K562 (cell line): ENCODE data around the gene PPIA. TPM values are rescaled to one million over a fixed set of nuclear protein-coding genes. Genes with fewer than 3 reads are reported as not detected.

ENCODE experiments used
- BACH1 ChIP-seq: fragments of 200-800 bp; sonication (Bioruptor generic); IDR thresholded peaks from 2 replicates; pipeline ENCODE4 v1.6.1; 2016; ENCODE audit warnings: missing genetic modification characterization, missing compliant biosample characterization
- E2F6 ChIP-seq, 2 experiments: IDR thresholded peaks; 2 replicates each; pipeline ENCODE4 v1.6.1; 2011; ENCODE audit warnings: borderline replicate concordance in 1 of 2, control low read depth in 1 of 2, low read depth in 1 of 2, low read length in 1 of 2, mild to moderate bottlenecking in 1 of 2, mixed read lengths in 1 of 2, moderate library complexity in 1 of 2; ENCODE audit not compliant: insufficient read depth in 1 of 2, insufficient read length in 1 of 2, poor library complexity in 1 of 2, severe bottlenecking in 1 of 2; ENCODE audit errors: extremely low read depth in 1 of 2
- ERF ChIP-seq: fragments of 450-650 bp; formaldehyde crosslinking; IDR thresholded peaks from 2 replicates; pipeline ENCODE4 v1.4.0; 2020; ENCODE audit warnings: mild to moderate bottlenecking, mixed read lengths
- EZH2 ChIP-seq: IDR thresholded peaks from 2 replicates; pipeline ENCODE4 v1.6.1; 2012; ENCODE audit warnings: low read depth, mild to moderate bottlenecking, inconsistent platforms, low read length, borderline replicate concordance
- FOXJ2 ChIP-seq: fragments of 200-800 bp; sonication (Bioruptor generic); IDR thresholded peaks from 2 replicates; pipeline ENCODE4 v1.6.1; 2016; ENCODE audit warnings: missing genetic modification characterization, missing compliant biosample characterization
- GMEB1 ChIP-seq: fragments of 250-450 bp; sonication (Bioruptor Pico); IDR thresholded peaks from 2 replicates; pipeline ENCODE4 v1.4.0; 2020; ENCODE audit warnings: mild to moderate bottlenecking
- JUN ChIP-seq, 2 experiments: sonication (generic) in 1 of 2; formaldehyde crosslinking in 1 of 2; IDR thresholded peaks; 2 replicates each; pipeline versions ENCODE4 v1.6.1 to v1.8.0; 2012 to 2022; ENCODE audit warnings: borderline replicate concordance in 2 of 2, mild to moderate bottlenecking in 2 of 2, improper control_type of control experiment in 1 of 2, low read depth in 1 of 2, low read length in 1 of 2, missing genetic modification reagents in 1 of 2
- RAD51 ChIP-seq: fragments of 450-650 bp; IDR thresholded peaks from 2 replicates; pipeline ENCODE4 v1.7.1; 2016; ENCODE audit warnings: low read depth, mild to moderate bottlenecking, borderline replicate concordance
- ZBTB7A ChIP-seq: IDR thresholded peaks from 2 replicates; pipeline ENCODE4 v1.6.1; 2011; ENCODE audit warnings: low read depth, mild to moderate bottlenecking, low read length, moderate library complexity, borderline replicate concordance; ENCODE audit not compliant: control insufficient read depth
- ZNF277 ChIP-seq: fragments of 250-450 bp; sonication (Bioruptor Pico); IDR thresholded peaks from 2 replicates; pipeline ENCODE4 v1.8.0; 2022; ENCODE audit warnings: inconsistent platforms, mild to moderate bottlenecking, moderate library complexity, borderline replicate concordance
- ZNF41 ChIP-seq: fragments of 250-450 bp; sonication (Bioruptor Pico); conservative IDR thresholded peaks from 2 replicates; pipeline ENCODE4 v1.4.0; 2020; ENCODE audit warnings: mild to moderate bottlenecking
- ZNF707 ChIP-seq: fragments of 250-450 bp; sonication (Bioruptor Pico); conservative IDR thresholded peaks from 2 replicates; pipeline ENCODE4 v1.8.0; 2022; ENCODE audit warnings: inconsistent platforms, mild to moderate bottlenecking, moderate library complexity
- polyA plus RNA-seq, 8 experiments: library from polyadenylated mRNA; depleted of rRNA in 4 of 8; stranded (reverse) in 5 of 8; unstranded in 3 of 8; fragments of >200 nt; fragmentation: Nextera tagmentation in 2 of 8; fragmentation: Illumina TruSeq in 1 of 8; extraction: Ambion mirVana in 2 of 8; extraction: Trizol in 1 of 8; gene quantifications; 2 replicates each; pipeline versions ENCODE4 v1.2.1 to v1.2.3, GENCODE V29; 2011 to 2014; ENCODE audit warnings: inconsistent platforms in 1 of 8, missing spikeins in 1 of 8
- total RNA-seq, 7 experiments: library from RNA; depleted of rRNA in 6 of 7; stranded (reverse); fragments of >200 nt in 6 of 7; fragmentation: Illumina TruSeq in 2 of 7; extraction: Trizol in 2 of 7; gene quantifications; 2 replicates each; pipeline versions ENCODE4 v1.2.1 to v1.2.3, GENCODE V29; 2011 to 2021; ENCODE audit warnings: low replicate concordance in 1 of 7
- TF ChIP-seq, protein P1 (sequence below): IDR thresholded peaks from 2 replicates; pipeline ENCODE4 v1.6.1; 2016; ENCODE audit warnings: missing genetic modification characterization, missing compliant biosample characterization
- TF ChIP-seq, protein P2 (sequence below): fragments of 250-450 bp; sonication (Bioruptor Pico); IDR thresholded peaks from 2 replicates; pipeline ENCODE4 v1.4.0; 2020; ENCODE audit warnings: mild to moderate bottlenecking, moderate library complexity

Gene PPIA
- total and polyA plus RNA-seq, 9 of the 15 experiments (the other 6 are each of a cell fraction or from before 2014, with no cell fraction given) = 2,583 to 7,504 (median 3,973) TPM

DNA sequence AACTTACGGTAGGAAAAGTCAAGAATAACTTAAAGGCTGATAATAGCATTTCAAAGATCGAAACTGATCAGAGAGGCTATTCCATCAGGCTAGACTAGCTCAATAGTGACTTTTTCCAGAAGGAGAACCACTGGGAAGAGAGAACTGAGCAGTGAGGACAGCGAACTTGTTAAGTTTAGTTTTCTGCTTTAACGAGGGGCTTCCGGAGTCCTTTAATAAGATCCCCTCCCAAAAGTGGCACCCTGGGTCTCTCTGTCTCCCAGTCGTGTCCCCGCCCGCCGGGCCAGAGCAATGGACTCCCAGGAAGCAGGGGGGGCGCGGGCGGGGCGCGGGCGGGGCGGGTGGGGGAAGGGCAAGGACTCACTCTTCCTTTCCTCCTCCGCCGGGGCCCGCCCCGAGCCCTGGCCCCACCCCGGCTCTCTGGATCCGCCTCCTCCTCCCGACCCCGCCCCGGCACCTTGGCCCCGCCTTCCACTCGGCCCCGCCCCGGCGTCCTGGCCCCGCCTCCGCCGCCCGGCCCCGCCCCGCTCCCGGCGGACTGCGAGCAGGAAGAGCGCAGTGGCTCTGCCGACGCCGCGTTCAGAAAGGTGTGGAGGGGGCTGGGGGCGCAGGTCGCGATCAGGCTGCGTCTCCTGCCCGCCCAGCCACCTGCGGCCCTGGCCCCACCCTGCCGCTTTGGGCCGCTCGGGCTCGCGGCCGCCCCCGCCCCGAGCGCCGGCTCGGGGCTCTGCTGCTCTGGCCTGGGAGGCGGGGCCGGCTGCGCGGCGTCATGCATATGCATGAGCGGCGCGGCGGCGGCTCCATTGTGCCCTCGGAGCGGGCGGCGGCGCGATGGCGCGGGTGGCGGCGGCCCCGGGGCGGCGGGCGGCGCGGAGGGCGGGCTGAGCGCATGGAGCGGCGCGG is 48.2 kb upstream of the PPIA start, which contains the start of gene ZMIZ2 (continued):
- TF ChIP-seq ZNF277 (CRISPR knock-in tag) (no peak), FOXJ2 (tag) (0 out of 2 replicates have a peak, but pooled peaks have one; percentile 28), RAD51 (no peak), GMEB1 (CRISPR knock-in tag) (peak; percentile 91), E2F6 (IDR thresholded peaks at IDR 0.05; ENCODE audit: borderline replicate concordance in 1 of 2, extremely low read depth in 1 of 2, insufficient read depth in 1 of 2, insufficient read length in 1 of 2, low read depth in 1 of 2, low read length in 1 of 2, poor library complexity in 1 of 2, severe bottlenecking in 1 of 2) (peak in 1 of 2 experiments; percentile 39), BACH1 (tag) (no peak), EZH2 (no peak), JUN (IDR thresholded peaks at IDR 0.05; ENCODE audit: borderline replicate concordance, low read depth, low read length) (no peak), JUN (CRISPR knock-in tag; IDR thresholded peaks at IDR 0.05; ENCODE audit: borderline replicate concordance) (no peak), ERF (CRISPR knock-in tag) (no peak), ZNF41 (no peak), ZBTB7A (peak; percentile 24; the same call in 1 of the 2 replicates), ZNF707 (CRISPR knock-in tag) (no peak)
- TF ChIP-seq, protein P1, sequence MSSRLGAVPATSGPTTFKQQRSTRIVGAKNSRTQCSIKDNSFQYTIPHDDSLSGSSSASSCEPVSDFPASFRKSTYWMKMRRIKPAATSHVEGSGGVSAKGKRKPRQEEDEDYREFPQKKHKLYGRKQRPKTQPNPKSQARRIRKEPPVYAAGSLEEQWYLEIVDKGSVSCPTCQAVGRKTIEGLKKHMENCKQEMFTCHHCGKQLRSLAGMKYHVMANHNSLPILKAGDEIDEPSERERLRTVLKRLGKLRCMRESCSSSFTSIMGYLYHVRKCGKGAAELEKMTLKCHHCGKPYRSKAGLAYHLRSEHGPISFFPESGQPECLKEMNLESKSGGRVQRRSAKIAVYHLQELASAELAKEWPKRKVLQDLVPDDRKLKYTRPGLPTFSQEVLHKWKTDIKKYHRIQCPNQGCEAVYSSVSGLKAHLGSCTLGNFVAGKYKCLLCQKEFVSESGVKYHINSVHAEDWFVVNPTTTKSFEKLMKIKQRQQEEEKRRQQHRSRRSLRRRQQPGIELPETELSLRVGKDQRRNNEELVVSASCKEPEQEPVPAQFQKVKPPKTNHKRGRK (tag) = no peak
- TF ChIP-seq, protein P2, sequence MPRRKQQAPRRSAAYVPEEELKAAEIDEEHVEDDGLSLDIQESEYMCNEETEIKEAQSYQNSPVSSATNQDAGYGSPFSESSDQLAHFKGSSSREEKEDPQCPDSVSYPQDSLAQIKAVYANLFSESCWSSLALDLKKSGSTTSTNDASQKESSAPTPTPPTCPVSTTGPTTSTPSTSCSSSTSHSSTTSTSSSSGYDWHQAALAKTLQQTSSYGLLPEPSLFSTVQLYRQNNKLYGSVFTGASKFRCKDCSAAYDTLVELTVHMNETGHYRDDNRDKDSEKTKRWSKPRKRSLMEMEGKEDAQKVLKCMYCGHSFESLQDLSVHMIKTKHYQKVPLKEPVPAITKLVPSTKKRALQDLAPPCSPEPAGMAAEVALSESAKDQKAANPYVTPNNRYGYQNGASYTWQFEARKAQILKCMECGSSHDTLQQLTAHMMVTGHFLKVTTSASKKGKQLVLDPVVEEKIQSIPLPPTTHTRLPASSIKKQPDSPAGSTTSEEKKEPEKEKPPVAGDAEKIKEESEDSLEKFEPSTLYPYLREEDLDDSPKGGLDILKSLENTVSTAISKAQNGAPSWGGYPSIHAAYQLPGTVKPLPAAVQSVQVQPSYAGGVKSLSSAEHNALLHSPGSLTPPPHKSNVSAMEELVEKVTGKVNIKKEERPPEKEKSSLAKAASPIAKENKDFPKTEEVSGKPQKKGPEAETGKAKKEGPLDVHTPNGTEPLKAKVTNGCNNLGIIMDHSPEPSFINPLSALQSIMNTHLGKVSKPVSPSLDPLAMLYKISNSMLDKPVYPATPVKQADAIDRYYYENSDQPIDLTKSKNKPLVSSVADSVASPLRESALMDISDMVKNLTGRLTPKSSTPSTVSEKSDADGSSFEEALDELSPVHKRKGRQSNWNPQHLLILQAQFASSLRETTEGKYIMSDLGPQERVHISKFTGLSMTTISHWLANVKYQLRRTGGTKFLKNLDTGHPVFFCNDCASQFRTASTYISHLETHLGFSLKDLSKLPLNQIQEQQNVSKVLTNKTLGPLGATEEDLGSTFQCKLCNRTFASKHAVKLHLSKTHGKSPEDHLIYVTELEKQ = no peak
